HG02798 (cell line): ENCODE measurements around the gene GRIK2.

ENCODE experiments used
- ATAC-seq: cut with Tn5 transposase; IDR thresholded peaks from one replicate; pipeline ENCODE4 v1.9.1; 2021; ENCODE audit warnings: mild to moderate bottlenecking; ENCODE audit not compliant: unreplicated experiment, poor library complexity

GRIK2 gene

GRCh38 chr6:101832371-101832770 is 438.9 kb downstream of the GRIK2 start:
- no peak for ATAC-seq

GRCh38 chr6:101840100-101840499 is 446.6 kb downstream of the GRIK2 start:
- ATAC-seq, result no peak

- ATAC-seq, result peak; percentile 77
Observed at GRCh38 chr6:101845172-101845571, 451.7 kb downstream of the GRIK2 start.

GRCh38 chr6:101845621-101846020 is 452.1 kb downstream of the GRIK2 start:
- peak; percentile 94 for ATAC-seq

- no peak for ATAC-seq
Observed at GRCh38 chr6:101847690-101848089, 454.2 kb downstream of the GRIK2 start.

GRCh38 chr6:101851911-101852310 is 458.4 kb downstream of the GRIK2 start:
- no peak for ATAC-seq

GRCh38 chr6:101853231-101854085 is 459.9 kb downstream of the GRIK2 start:
- ATAC-seq, result no peak

- ATAC-seq, result no peak
Observed at GRCh38 chr6:101876431-101876830, 482.9 kb downstream of the GRIK2 start.

- peak; percentile 50 for ATAC-seq
Observed at GRCh38 chr6:101878554-101879276, 485.2 kb downstream of the GRIK2 start.

GRCh38 chr6:101879782-101880181 is 486.3 kb downstream of the GRIK2 start:
- ATAC-seq, result peak; percentile 46

- ATAC-seq, result no peak
Observed at GRCh38 chr6:101883505-101883904, 490.0 kb downstream of the GRIK2 start.

GRCh38 chr6:101887532-101887931 is 494.0 kb downstream of the GRIK2 start:
- ATAC-seq, result no peak

- no peak for ATAC-seq
Observed at GRCh38 chr6:101907356-101908217, 514.1 kb downstream of the GRIK2 start.

GRCh38 chr6:101909366-101909765 is 515.9 kb downstream of the GRIK2 start:
- ATAC-seq, result no peak

- ATAC-seq, result no peak
Observed at GRCh38 chr6:101912311-101912710, 518.8 kb downstream of the GRIK2 start.

- no peak for ATAC-seq
Observed at GRCh38 chr6:101918471-101918870, 525.0 kb downstream of the GRIK2 start.

- ATAC-seq, result no peak
Observed at GRCh38 chr6:101921829-101922450, 528.4 kb downstream of the GRIK2 start.

- ATAC-seq, result peak; percentile 68
Observed at GRCh38 chr6:101926149-101926925, 532.8 kb downstream of the GRIK2 start.

GRCh38 chr6:101931766-101932165 is 538.3 kb downstream of the GRIK2 start:
- ATAC-seq, result no peak
